ENCODE results near the gene TUBB.
"Not testable (repeated sequence)": the region's sequence is repeated elsewhere in the genome, so short reads cannot be mapped to it uniquely, and the experiment has no call there.

Gene TUBB

DNA sequence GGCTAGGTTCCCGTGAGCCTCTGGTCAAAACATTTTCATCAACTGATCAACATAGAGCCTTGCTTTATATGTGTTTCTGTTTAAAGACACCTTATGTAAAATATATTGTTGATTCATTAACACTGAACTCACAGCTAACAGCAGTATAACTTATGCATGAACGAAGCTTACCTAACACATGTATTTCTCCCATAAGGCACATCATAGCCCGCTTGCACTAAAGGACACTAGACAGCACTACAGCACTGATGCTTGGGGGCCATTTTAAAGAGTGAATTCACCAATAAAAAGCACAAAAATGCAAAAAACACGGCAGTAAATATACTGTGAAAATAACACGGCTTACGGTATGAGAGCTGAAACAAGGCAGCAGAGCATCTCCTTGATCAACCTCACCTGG is 18.4 kb downstream of the TUBB start:
- DNase-seq (ENCODE audit: low read depth in 3 of 3) = no peak

DNA sequence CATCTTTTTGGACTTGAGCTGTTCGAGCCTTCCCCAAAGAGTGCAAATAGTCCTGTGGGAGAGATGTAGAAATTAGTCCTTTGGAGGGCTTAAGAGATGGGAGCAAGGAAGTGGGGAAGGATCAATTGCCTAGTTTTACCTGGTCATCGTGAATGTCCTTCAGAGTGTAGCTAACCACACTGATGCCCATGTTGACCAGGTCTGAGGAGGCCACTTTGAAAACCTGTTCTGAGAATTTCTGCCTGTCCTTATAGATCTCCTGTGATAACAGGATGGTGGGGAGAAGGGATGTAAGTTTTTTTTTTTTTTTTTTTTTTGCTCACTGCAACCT is 20.4 kb downstream of the TUBB start:
- no peak for DNase-seq (ENCODE audit: low read depth in 3 of 3)

DNA sequence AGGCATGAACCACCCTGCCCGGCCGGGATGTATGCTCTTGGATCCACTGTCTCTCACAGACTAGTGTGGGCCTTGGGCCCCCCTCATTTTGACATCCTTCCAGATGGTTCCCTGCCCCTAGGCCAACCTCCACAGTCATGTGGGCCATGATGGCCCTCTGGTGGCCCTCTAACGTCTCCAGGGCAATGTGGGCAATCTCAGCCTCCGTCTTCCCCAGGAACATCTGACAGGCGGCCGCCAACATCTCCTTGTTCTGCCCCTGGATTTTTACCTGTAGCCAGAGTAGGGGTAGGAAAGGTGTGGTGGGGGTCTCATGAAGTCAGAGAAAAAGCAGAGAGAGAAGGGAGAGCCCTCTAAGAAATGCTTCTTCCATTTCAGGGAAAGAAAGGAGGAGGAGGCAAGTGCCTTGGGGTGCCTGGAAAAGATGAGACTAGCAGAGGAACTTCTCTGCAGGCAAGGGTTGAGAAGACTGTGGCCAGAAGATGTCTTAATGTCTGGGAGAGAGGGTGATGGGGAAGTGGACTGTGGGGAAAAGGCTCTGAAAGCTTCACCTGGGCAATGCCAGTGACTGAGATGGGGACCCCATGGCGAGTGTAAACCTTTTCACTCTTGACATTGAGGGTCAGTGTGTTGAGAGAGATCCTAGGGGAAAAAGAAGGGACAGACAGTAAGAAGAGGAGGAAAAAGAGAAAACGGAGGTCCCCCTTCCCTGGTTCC is 21.1 kb downstream of the TUBB start:
- peak in 1 of 3 experiments; percentile 31 for DNase-seq (ENCODE audit: low read depth in 3 of 3)

DNA sequence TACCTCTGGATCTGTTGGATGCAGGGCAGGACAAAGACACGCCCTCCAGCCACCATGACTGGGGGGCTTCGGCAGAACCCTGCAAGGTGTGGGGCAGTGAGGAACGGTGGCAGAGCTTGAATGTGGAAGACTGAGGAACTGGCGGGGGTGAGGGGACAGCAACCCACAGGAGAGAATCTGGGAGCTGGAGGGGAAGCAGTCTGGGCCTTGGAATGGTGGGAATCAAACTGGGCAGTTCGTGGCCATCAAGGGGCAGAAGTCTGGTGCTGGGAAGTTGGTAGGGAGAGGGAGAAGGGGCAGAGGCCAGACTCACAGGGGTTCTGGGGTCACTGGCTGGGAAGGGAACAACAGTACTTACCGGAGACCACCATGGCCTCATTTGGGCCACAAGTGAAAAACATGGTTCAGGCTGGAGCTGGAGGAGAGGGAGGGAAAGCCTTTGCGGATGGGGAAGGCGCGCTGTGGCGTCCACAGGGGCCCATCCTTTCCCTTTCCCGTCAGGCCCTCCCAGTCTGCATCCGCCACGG is 21.7 kb downstream of the TUBB start:
- peak in 1 of 3 experiments; percentile 55 for DNase-seq (ENCODE audit: low read depth in 3 of 3)

DNA sequence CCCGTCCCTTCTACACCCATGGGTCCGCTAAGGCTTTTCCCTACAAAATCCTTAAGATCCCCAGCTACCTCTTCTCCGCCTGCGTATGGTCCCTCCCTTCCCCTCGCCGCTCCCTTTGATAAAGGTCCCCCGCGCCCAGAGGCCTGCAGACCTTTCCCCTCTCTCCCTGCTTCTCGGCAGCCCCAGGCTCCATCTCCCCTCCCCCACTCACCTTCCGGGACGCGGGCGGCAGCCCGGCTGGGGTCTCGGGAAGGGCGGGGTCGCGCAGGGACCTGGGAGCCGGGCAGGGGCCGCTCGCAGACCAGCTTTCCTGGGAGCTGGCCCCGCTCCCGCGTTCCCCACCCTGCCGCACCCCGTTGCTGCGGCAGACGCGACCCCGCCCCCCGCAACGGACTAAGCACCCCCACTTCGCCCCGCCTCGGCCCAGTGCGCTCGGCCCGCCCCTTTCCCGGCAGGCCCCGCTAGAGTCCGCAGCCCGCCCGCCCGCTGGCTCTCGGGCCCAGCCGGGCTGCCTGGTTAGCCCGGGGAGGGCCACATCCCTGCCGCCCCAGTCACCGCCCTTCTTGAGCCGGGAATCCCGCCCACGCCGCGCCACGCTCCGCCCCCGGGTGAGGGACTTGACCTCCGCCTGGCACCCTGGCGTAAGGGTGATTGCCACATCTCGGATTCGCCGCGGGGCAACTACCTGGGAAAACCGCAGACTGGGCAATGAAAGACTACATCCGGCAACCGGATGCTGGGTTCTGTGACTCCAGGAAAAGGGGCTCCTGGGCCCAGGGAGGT is 22.4 kb downstream of the TUBB start, which contains the start of gene FLOT1:
TSS of gene FLOT1 (minus strand) at position 372 of the 783 bp plus-strand sequence. CDS start 498 bp downstream, outside the sequence.
- peak; percentile 84 to 98 (median 87) for DNase-seq (ENCODE audit: low read depth in 3 of 3)

DNA sequence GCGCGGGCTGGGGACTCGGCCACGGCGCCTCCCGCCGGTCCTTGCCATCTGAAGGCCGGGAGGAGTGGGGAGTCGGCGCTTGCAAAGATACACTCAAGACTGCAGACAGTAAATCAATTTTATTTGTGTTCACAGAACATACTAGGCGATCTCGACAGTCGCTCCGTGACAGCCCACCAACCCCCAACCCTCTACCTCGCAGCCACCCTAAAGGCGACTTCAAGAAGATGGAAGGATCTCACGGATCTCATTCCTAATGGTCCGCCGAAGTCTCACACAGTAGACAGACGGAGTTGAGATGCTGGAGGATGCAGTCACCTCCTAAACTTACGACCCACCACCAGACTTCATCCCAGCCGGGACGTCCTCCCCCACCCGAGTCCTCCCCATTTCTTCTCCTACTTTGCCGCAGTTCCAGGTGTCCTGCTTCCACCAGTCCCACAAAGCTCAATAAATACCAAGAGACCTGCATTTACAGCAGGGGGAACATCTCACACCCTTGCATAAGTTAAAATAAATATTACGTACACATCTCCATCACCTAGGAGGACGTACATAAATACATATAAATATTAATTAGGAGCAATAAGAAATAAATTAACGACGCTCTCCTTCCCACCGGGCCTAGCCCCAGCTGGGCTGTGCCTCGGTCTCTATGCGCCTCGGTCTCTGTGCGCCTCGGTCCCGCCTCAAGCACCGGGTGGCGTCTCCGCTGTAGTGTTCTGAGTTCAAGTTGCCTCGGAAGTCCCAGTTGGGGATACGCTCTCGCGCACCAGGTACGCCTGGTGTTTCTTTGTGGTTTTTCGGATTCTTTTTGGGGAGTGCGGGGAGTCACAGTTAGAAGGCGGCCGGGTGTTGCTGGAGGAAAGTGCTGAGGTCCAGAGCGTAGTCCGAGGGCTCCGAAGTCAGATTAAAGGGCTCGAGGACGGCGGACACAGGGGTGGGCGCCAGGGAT is 23.2 kb downstream of the TUBB start:
- DNase-seq (ENCODE audit: low read depth in 3 of 3) = peak in 1 of 3 experiments; percentile 53

DNA sequence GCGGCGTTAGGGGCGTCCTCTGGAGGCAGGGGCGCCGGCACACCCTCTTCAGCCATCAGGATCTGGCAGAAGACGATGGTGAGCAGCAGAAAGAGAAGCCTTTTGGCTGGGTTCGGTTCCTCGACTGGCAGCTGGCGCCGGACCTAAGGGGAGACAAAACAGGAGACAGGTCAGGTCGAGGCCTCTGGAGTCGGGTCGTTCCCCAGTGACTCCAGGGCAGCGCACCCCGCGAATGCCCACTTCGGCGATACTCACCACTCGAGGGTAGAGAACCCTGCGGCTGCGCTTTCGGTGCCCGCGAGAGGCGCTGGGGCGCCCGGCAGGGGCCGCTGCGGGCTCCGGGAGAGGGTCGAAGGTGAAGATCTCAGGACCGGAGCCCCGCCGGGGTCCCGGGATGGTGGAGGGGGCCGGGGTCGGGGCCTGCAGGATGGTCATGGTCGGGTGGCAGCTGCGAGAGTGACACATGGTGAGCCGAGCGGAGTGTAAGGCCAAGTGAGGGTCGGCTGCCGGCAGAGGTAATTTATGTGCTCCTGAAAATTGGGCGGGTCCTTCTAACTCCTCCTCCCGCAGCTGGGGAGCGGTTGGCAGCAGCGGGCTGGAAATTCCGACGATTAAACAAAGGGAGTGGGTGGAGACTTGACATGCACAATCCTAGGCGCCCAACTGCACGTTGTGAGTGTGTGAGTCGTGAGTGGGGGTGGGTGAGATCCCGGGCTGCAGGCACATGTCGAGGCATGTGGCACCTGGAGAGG is 24.1 kb downstream of the TUBB start, which contains the start of gene IER3:
TSS of gene IER3 (minus strand) at position 494 of the 752 bp plus-strand sequence. CDS start at position 465, 29 bp downstream.
- peak; percentile 78 to 86 (median 85) for DNase-seq (ENCODE audit: low read depth in 3 of 3)

DNA sequence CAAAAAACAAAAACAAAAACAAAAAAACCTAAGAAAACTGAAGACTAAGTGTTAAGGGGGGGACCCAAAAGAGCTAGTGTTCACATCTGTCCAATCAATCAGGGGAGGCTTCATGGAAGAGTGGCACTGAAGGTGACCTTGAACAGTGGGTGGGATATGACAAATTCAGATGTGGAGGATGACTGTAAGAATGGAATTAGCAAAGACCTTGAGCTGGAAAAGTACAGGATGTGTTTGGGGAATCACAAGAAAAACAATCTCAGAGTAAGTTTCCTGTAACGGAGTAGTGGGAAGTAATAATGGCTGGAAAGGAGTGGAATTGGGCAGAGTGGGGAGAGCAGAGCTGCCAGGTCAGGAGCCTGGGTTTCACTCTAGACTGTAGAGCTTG is 27.1 kb downstream of the TUBB start:
- DNase-seq (ENCODE audit: low read depth in 3 of 3) = no peak

DNA sequence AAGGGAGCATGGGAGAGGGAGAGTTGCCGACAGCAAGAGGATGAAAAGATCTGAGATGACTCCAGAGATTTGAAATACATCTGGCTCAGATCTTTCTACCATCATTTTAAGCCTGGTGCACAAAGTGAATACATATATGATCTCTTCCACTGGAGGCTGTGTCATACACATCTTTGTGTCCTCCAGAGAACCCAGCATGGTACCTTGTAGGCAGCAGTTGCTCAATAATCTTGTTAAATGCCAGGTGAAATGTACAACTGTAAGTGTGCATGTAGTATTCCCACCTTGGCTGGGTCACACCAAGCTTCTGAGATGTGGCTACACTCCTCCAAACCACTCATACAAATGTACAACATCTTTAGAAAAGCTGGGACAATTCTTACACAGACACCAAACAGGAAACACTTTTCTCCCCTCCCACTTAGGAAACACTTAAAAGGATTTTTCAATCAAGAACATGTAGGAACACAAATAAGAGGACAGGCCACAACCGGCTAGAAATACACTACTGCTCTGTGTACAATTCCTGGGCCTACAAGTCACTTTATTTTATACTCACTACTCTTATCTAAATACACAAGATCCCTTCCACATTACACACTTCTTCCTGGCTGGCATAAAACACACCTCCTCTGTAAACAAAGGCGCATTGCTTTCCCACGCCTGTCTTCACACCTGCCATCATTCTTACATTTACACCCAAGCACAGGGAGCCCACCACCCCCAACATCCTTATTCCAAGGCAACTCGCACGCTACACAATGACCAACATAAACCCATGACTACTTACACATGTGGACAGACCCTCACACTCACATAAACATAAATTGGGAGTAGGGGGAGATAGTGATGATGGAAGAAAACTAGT is 28.0 kb downstream of the TUBB start:
- no peak for DNase-seq (ENCODE audit: low read depth in 3 of 3)

DNA sequence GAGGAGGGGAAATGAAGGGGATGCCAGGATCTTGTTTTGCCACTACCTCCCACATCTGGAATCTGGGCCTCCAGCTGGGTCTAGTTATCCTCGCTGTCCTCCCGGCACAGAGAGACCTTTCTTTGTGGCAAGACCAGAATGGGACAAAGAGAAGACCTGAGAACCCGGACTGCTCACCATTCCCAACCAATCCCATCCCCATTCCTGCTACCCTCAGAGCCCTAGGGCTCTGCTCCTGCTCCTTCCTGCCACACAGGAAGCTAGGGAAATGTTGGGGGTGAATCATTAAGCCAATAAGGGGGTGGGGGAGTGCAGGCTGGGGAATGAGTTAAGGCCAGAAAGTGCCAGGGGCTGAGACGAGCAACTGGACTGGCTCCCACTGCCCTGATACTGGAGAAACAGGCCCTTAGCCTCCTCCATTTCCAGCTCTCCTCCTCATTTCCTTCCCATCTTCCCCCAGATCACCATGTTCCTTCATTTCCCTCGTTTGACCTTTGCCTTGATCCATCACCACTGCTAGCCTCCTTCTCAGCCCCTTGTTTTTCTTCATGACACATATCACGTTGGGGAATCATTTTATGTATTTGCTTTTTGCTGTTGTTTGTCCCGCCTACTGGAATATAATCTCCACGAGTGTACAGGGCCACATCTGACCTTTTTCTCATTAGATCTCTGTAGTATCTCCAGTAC is 28.8 kb downstream of the TUBB start:
- DNase-seq (ENCODE audit: low read depth in 3 of 3) = no peak

DNA sequence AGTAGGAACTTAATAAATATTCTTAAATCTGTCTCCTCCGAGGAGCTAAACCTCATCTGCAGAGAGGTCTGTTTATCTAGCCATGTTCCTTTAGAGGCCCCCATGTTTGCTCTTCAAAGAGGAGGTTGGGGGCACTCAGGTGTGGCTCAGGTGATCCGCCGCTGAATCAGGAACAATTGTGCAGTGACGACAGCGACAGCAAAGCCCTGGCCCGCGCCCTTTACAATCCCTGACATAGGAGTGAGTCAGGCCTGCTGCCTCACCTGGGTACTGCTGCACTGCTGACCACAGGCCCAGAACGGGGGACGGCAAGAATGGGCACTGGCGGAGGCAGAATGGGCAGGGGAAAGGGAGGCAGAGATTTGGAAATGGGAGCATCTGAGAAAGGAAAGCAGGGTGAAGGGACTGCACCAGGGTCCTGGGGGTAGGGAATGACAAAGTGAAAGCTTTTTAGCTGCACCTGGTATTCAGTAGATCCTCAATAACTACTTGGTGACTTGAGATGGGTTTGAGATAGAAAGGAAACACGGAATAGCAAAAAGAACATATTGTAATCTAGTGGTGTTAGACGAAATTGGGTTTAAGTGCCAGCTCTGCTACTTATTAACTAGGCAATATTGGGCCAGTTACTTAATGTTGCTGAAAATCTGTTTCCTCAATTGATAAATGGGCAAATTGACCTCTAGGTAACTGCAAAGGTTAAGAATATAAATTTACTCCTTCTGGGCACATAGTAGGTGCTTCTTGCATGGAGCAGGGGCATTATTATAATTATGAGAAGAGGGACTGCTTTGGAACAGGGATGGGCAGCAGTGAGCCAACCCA is 29.6 kb downstream of the TUBB start:
- no peak for DNase-seq (ENCODE audit: low read depth in 3 of 3)

DNA sequence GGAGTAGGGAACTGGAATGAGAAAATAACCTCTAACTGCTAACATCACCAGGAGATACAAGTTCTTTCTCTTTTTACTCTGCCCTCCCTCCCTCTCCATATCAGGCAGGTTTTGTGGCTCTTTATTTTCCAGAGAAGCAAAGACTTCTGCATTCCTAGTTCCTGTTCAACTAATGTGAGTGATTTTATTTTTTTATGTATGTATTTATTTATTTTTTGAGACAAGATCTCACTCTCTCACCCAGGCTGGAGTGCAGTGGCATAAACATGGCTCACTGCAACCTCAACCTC is 30.2 kb downstream of the TUBB start:
- no peak for DNase-seq (ENCODE audit: low read depth in 3 of 3)

DNA sequence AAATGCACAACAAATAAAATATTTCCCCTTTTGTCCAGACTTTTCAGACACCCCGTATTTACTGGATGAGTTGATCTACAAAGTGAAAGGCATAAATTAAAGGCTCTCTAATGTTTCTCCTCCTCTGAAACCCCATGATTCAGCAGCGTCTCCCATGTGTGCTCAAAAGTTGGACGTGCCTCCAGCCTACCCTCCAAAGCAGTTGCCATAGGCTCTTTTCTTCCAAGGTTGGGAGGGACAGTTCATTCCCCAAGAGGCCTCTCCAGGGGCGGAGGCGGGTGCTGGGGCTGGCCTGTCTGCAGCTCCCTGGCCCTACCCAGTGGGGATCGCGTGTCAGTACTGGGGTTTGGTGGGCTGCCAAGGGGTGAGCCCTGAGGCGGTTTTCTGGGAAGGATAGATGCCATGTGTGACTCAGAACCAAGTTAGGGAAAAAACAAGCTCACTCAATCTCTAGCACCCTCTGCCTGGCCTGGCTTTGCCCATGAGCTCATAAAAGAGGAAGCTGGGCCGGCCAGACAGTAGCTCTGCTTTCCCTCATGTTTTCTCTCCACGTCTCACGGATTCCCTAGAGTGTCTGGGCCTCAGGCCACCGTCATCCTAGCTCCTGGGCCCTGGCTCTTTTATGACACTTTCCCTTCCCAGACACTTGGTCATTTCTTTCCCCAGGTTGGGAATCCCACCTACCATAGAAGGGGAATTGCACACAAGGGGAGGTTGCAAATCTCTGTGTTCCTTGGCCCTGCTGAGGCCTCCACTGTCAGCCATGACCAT is 32.2 kb downstream of the TUBB start:
- no peak for DNase-seq (ENCODE audit: low read depth in 3 of 3)

DNA sequence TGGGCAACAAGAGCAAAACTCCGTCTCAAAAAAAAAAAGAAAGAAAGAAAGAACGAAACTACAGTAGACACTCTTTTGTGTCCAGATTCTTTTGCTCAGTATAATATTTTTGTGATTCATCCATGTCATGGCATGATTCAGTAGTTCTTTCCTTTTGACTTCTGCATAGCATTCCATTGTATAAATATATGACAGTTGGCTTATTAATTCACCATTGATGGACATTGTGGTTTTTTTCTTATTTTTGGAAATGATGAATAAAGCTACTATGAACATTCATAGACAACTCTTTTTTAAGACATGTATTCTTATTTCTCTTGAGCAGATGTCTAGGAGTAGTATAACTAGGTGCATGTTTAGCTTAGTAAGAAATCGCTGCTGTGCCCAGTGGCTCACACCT is 34.5 kb downstream of the TUBB start:
- DNase-seq (ENCODE audit: low read depth in 3 of 3) = no peak

DNA sequence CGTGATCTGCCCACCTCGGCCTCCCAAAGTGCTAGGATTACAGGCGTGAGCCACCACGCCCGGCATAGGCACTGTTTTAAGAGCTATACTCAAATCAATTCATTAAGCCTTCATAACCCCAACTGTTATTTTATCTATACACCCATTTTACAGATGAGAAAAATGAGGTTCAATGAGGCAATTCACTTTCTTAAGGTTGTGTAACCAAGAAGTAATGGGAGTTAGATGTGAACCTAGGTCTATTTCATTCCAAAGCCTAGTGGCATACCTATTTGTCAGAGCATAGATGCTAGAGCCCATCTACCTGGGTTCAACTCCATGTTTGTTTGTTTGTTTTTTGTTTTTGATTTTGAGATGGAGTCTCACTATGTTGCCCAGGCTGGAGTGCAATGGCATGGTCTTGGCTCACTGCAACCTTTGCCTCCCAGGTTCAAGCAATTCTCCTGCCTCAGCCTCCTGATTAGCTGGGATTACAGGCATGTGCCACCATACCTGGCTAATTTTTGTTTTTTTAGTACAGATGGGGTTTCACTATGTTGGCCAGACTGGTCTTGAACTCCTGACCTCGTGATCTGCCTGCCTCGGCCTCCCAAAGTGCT is 36.4 kb downstream of the TUBB start:
- not testable (repeated sequence) for DNase-seq (ENCODE audit: low read depth in 3 of 3)

DNA sequence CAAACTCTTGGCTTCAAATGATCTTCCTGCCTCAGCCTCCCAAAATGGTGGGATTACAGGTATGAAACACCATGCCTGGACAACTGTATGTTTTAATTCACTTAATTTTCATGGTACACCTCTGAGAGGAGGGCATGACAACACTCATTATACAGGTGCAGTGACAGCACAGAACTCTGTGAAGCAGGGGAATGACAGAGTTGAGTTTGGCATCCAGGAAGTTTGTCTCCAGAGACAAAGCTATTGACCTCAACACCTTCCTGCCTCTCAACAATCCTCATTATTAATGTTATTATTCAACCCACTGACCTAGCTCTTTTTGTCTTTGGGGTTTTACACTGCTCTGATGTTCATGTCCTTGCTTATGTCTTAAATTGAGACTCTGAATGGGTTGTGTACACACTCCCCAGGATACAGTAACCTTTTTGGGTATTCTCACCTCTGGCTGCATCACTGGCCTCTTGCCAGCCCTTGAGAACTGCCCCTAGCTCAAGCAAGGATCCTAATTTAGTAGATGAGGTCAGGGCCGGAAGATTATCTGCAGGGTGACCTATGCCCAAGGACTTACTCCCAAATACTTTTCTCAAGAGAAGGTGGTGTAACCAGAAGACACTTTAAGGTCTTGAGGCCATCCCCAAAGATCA is 37.2 kb downstream of the TUBB start:
- no peak for DNase-seq (ENCODE audit: low read depth in 3 of 3)
